GM12878 (cell line): ENCODE results near the gene CSF2. TPM values are rescaled to one million over a fixed set of nuclear protein-coding genes. Genes with fewer than 3 reads are reported as not detected.

Experiments
- ATAC-seq: fragments of 200-7000 bp; cut with Tn5 transposase; 3 replicates; pipeline ENCODE4 v1.9.1; 2020; ENCODE audit warnings: mild to moderate bottlenecking, moderate library complexity
- BruUV-seq: library from RNA; stranded (reverse); fragments of 400-500 nt; replicated peaks from 2 replicates; lab custom pipeline; 2021; lab: Mats Ljungman, UMichigan
- CTCF ChIA-PET: fragments of 300-600 bp; sonication (Branson Sonifier 250); formaldehyde crosslinking; extraction: SDS; loops from one replicate; lab custom pipeline; 2021; ENCODE audit warnings: inconsistent platforms; lab: Yijun Ruan, JAX
- POLR2A ChIA-PET: fragments of 350-600 bp; formaldehyde crosslinking; extraction: SDS; loops from one replicate; lab custom pipeline; 2021; ENCODE audit warnings: inconsistent platforms; lab: Charles Lee
- RAD21 ChIA-PET: fragments of 300-600 bp; sonication (Branson Sonifier 250); formaldehyde crosslinking; loops from one replicate; lab custom pipeline; 2023; ENCODE audit warnings: antibody characterized with exemption; ENCODE audit not compliant: unreplicated experiment; lab: Charles Lee
- SMC1A ChIA-PET: fragments of 300-600 bp; sonication (Branson Sonifier 250); formaldehyde crosslinking; loops from one replicate; lab custom pipeline; 2023; ENCODE audit not compliant: unreplicated experiment, uncharacterized antibody; lab: Charles Lee
- DNase-seq: peaks from one replicate; pipeline ENCODE4 v3.0.0-alpha.2; 2011; ENCODE audit warnings: low read depth, low spot score
- FAIRE-seq: peaks from 3 replicates; lab custom pipeline; 2011; peaks lifted over from hg19 to GRCh38; lab: Jason Lieb, UNC
- H2AFZ ChIP-seq: 2 replicates; pipeline ENCODE4 v1.6.0; 2011; ENCODE audit warnings: low read depth, low read length, control low read depth; ENCODE audit not compliant: control insufficient read depth
- H3K27ac ChIP-seq: 2 replicates; pipeline ENCODE4 v1.5.1; 2011; ENCODE audit warnings: control low read depth; ENCODE audit not compliant: control insufficient read depth, insufficient read depth
- H3K27me3 ChIP-seq, 2 experiments: replicated peaks in 1 of 2; 2 replicates each; pipeline versions ENCODE4 v1.6.0 to v1.6.1; 2011; ENCODE audit warnings: low read length in 1 of 2; ENCODE audit not compliant: control insufficient read depth in 2 of 2, insufficient read depth in 2 of 2
- H3K36me3 ChIP-seq, 2 experiments: 2 replicates each; pipeline ENCODE4 v1.5.1; 2011; ENCODE audit warnings: low read length in 1 of 2; ENCODE audit not compliant: control insufficient read depth in 2 of 2, insufficient read depth in 2 of 2
- H3K4me1 ChIP-seq: 2 replicates; pipeline ENCODE4 v1.6.1; 2011; ENCODE audit warnings: mild to moderate bottlenecking, low read length, moderate library complexity, mixed read lengths; ENCODE audit not compliant: control insufficient read depth, insufficient read depth
- H3K4me2 ChIP-seq: 2 replicates; pipeline ENCODE4 v1.6.0; 2011; ENCODE audit warnings: control low read depth; ENCODE audit not compliant: control insufficient read depth, insufficient read depth
- H3K4me3 ChIP-seq: fragments of 200-600 bp; sonication (generic); 2 replicates; pipeline ENCODE4 v1.5.1; 2016
- H3K79me2 ChIP-seq: 2 replicates; pipeline ENCODE4 v1.6.0; 2011; ENCODE audit warnings: low read length; ENCODE audit not compliant: control insufficient read depth, insufficient read depth
- H3K9ac ChIP-seq: 2 replicates; pipeline ENCODE4 v1.8.0; 2011; ENCODE audit warnings: low read length, control low read depth, mixed read lengths; ENCODE audit not compliant: control insufficient read depth, insufficient read depth
- H3K9me3 ChIP-seq: replicated peaks from 3 replicates; pipeline ENCODE4 v1.5.1; 2011; ENCODE audit warnings: mild to moderate bottlenecking, low read length; ENCODE audit not compliant: control insufficient read depth, insufficient read depth
- H4K20me1 ChIP-seq: 2 replicates; pipeline ENCODE4 v1.6.0; 2011; ENCODE audit not compliant: control insufficient read depth, insufficient read depth
- CBFB ChIP-seq: IDR thresholded peaks from 2 replicates; pipeline ENCODE4 v1.6.1; 2016; ENCODE audit warnings: antibody characterized with exemption, low read depth
- CREB1 ChIP-seq: IDR thresholded peaks from 2 replicates; pipeline ENCODE4 v1.6.1; 2012; ENCODE audit warnings: low read depth, mild to moderate bottlenecking, inconsistent platforms
- IKZF2 ChIP-seq, 2 experiments: fragments of 450-650 bp; IDR thresholded peaks; 2 replicates each; pipeline ENCODE4 v1.6.1; 2017; ENCODE audit warnings: mild to moderate bottlenecking in 2 of 2, moderate library complexity in 2 of 2
- JUNB ChIP-seq: IDR thresholded peaks from 2 replicates; pipeline ENCODE4 v1.6.1; 2016; ENCODE audit warnings: antibody characterized with exemption, mild to moderate bottlenecking
- LARP7 ChIP-seq: fragments of 450-650 bp; IDR thresholded peaks from 2 replicates; pipeline ENCODE4 v1.6.1; 2017; ENCODE audit warnings: mild to moderate bottlenecking
- NRF1 ChIP-seq: conservative IDR thresholded peaks from 2 replicates; pipeline ENCODE4 v1.6.1; 2011; ENCODE audit warnings: mild to moderate bottlenecking, low read depth, low read length, improper control_type of control experiment
- RCOR1 ChIP-seq: conservative IDR thresholded peaks from 2 replicates; pipeline ENCODE4 v1.6.1; 2012; ENCODE audit warnings: low read depth, low read length, improper control_type of control experiment
- TCF3 ChIP-seq: IDR thresholded peaks from 2 replicates; pipeline ENCODE4 v1.6.1; 2012; ENCODE audit warnings: low read depth, mild to moderate bottlenecking, low read length, borderline replicate concordance; ENCODE audit not compliant: insufficient read depth
- TCF7 ChIP-seq: IDR thresholded peaks from 2 replicates; pipeline ENCODE4 v1.6.1; 2014; ENCODE audit warnings: antibody characterized with exemption, borderline replicate concordance
- WRNIP1 ChIP-seq: IDR thresholded peaks from 2 replicates; pipeline ENCODE4 v1.6.1; 2011; ENCODE audit warnings: low read depth, low read length, improper control_type of control experiment, borderline replicate concordance
- ZBTB11 ChIP-seq: fragments of 450-650 bp; formaldehyde crosslinking; IDR thresholded peaks from 2 replicates; pipeline ENCODE4 v1.5.0; 2022; ENCODE audit warnings: mild to moderate bottlenecking, missing genetic modification characterization
- WGBS: methylation state at CpG from one replicate; pipeline ENCODE4 v1.1.6; 2016; ENCODE audit warnings: low lambda C conversion rate; ENCODE audit not compliant: insufficient replicate concordance, insufficient coverage; ENCODE audit errors: missing lambda C conversion rate; 5-methylcytosine and 5-hydroxymethylcytosine counted together
- in situ Hi-C: fragments of 300-500 bp; cut with MboI; formaldehyde crosslinking; loops from 9 replicates; pipeline ENCODE4 v1.14.3; 2018; ENCODE audit warnings: mixed read lengths
- intact Hi-C: fragments of 100-400 bp; cut with micrococcal nuclease; formaldehyde crosslinking; loops from one replicate; pipeline ENCODE4 v1.14.2; 2022; ENCODE audit not compliant: unreplicated experiment
- polyA plus RNA-seq, 11 experiments: library from polyadenylated mRNA; depleted of rRNA in 4 of 11; unstranded in 6 of 11; stranded (reverse) in 5 of 11; fragments of >200 nt; fragmentation: Nextera tagmentation in 4 of 11; fragmentation: Illumina TruSeq in 1 of 11; extraction: Ambion mirVana in 4 of 11; extraction: Trizol in 1 of 11; gene quantifications; 1 replicate in 1 of 11; 2 replicates in 10 of 11; pipeline versions ENCODE4 v1.2.1 to v1.2.3, GENCODE V29; 2011 to 2016; ENCODE audit warnings: inconsistent platforms in 2 of 11, missing spikeins in 2 of 11, low read depth in 1 of 11
- total RNA-seq, 4 experiments: library from RNA; depleted of rRNA in 3 of 4; stranded (reverse); fragments of >200 nt in 3 of 4; fragmentation: Illumina TruSeq in 1 of 4; extraction: Trizol in 1 of 4; gene quantifications; 2 replicates each; pipeline versions ENCODE4 v1.2.1 to v1.2.3, GENCODE V29; 2013 to 2021
- TF ChIP-seq, protein P1 (sequence below): fragments of 450-650 bp; IDR thresholded peaks from 2 replicates; pipeline ENCODE4 v1.6.1; 2017; ENCODE audit warnings: mild to moderate bottlenecking, moderate library complexity
- TF ChIP-seq, protein P2 (sequence below): fragments of 450-650 bp; IDR thresholded peaks from 2 replicates; pipeline ENCODE4 v1.6.1; 2017; ENCODE audit warnings: low read depth, mild to moderate bottlenecking, moderate library complexity
- TF ChIP-seq, protein P3 (sequence below), 3 experiments: IDR thresholded peaks in 2 of 3; conservative IDR thresholded peaks in 1 of 3; 2 replicates each; pipeline ENCODE4 v1.5.1; 2011; ENCODE audit warnings: low read depth in 3 of 3, low read length in 3 of 3, mild to moderate bottlenecking in 3 of 3, control low read depth in 2 of 3, moderate library complexity in 2 of 3, inconsistent platforms in 1 of 3, mixed read lengths in 1 of 3; ENCODE audit not compliant: control insufficient read depth in 2 of 3, insufficient read depth in 1 of 3; ENCODE audit errors: extremely low read depth in 1 of 3

CSF2 gene
- total and polyA plus RNA-seq, 10 of the 15 experiments (the other 5 are each of a cell fraction or from before 2014, with no cell fraction given): 0.15 to 2.0 (median 0.69) TPM; not detected in 2

DNA sequence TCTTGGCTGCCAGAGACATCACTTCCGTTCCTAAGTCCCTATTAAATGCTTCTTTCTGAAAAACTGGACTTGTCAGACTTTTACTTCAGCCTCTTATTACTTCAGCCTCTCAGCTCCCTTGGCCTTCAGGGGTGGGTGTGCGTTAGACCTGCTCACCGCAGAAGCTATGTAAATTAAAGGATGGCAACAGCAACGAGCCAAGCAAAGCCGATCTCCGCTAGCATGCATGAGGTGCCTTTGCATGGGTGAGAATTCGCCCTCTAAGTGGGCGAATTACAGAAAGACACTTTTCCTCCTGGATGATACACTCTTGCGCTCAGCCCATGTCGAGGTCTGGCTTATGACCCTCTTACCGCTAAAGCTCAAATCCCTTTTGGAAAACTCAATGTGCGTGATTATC is 24.0 kb upstream of the CSF2 start:
- H3K4me1 ChIP-seq: no peaks in the 10 kb centered on the region
- ATAC-seq: no peak
- SMC1A ChIA-PET: interaction anchor here (1.2 kb wide), 1 partner anchor 13 kb away, joined by 3 read pairs; no protein-coding TSS in a partner anchor
- H3K27me3 ChIP-seq: peaks cover 0 to 6% of the 10 kb centered on the region in 2 experiments; a peak in 3 of 4 replicates
- H3K4me2 ChIP-seq: no peak overlapping the region
- no peaks in the 10 kb centered on the region for H4K20me1 ChIP-seq
- in situ Hi-C loops (no loop called here), intact Hi-C loops (no loop called here)
- 68% methylated on average over 12 of the region's 12 CpGs for WGBS
- no peak for DNase-seq
- no peak overlapping the region for H2AFZ ChIP-seq
- H3K9me3 ChIP-seq: no peaks in the 10 kb centered on the region
- POLR2A ChIA-PET: no interaction called here
- FAIRE-seq: no peak
- H3K27ac ChIP-seq: no peak overlapping the region
- no peaks in the 10 kb centered on the region for H3K79me2 ChIP-seq
- RAD21 ChIA-PET: no interaction called here
- no peak overlapping the region for H3K9ac ChIP-seq
- H3K36me3 ChIP-seq: no peaks in the 10 kb centered on the region
- CTCF ChIA-PET: interaction anchor here (1.1 to 2.2 kb wide), 2 partner anchors 14 to 42 kb away, joined by 3 to 8 read pairs; no protein-coding TSS in a partner anchor
- no peak overlapping the region for H3K4me3 ChIP-seq
- BruUV-seq: no TSS peak
- no peak for TF ChIP-seq LARP7
- TF ChIP-seq NRF1: no peak
- TF ChIP-seq TCF3: no peak
- TF ChIP-seq, protein P1, sequence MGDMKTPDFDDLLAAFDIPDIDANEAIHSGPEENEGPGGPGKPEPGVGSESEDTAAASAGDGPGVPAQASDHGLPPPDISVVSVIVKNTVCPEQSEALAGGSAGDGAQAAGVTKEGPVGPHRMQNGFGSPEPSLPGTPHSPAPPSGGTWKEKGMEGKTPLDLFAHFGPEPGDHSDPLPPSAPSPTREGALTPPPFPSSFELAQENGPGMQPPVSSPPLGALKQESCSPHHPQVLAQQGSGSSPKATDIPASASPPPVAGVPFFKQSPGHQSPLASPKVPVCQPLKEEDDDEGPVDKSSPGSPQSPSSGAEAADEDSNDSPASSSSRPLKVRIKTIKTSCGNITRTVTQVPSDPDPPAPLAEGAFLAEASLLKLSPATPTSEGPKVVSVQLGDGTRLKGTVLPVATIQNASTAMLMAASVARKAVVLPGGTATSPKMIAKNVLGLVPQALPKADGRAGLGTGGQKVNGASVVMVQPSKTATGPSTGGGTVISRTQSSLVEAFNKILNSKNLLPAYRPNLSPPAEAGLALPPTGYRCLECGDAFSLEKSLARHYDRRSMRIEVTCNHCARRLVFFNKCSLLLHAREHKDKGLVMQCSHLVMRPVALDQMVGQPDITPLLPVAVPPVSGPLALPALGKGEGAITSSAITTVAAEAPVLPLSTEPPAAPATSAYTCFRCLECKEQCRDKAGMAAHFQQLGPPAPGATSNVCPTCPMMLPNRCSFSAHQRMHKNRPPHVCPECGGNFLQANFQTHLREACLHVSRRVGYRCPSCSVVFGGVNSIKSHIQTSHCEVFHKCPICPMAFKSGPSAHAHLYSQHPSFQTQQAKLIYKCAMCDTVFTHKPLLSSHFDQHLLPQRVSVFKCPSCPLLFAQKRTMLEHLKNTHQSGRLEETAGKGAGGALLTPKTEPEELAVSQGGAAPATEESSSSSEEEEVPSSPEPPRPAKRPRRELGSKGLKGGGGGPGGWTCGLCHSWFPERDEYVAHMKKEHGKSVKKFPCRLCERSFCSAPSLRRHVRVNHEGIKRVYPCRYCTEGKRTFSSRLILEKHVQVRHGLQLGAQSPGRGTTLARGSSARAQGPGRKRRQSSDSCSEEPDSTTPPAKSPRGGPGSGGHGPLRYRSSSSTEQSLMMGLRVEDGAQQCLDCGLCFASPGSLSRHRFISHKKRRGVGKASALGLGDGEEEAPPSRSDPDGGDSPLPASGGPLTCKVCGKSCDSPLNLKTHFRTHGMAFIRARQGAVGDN: no peak
- TF ChIP-seq ZBTB11 (CRISPR knock-in tag): no peak
- TF ChIP-seq, protein P2, sequence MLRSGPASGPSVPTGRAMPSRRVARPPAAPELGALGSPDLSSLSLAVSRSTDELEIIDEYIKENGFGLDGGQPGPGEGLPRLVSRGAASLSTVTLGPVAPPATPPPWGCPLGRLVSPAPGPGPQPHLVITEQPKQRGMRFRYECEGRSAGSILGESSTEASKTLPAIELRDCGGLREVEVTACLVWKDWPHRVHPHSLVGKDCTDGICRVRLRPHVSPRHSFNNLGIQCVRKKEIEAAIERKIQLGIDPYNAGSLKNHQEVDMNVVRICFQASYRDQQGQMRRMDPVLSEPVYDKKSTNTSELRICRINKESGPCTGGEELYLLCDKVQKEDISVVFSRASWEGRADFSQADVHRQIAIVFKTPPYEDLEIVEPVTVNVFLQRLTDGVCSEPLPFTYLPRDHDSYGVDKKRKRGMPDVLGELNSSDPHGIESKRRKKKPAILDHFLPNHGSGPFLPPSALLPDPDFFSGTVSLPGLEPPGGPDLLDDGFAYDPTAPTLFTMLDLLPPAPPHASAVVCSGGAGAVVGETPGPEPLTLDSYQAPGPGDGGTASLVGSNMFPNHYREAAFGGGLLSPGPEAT: no peak
- TF ChIP-seq JUNB: no peak
- no peak for TF ChIP-seq RCOR1
- TF ChIP-seq, protein P3, sequence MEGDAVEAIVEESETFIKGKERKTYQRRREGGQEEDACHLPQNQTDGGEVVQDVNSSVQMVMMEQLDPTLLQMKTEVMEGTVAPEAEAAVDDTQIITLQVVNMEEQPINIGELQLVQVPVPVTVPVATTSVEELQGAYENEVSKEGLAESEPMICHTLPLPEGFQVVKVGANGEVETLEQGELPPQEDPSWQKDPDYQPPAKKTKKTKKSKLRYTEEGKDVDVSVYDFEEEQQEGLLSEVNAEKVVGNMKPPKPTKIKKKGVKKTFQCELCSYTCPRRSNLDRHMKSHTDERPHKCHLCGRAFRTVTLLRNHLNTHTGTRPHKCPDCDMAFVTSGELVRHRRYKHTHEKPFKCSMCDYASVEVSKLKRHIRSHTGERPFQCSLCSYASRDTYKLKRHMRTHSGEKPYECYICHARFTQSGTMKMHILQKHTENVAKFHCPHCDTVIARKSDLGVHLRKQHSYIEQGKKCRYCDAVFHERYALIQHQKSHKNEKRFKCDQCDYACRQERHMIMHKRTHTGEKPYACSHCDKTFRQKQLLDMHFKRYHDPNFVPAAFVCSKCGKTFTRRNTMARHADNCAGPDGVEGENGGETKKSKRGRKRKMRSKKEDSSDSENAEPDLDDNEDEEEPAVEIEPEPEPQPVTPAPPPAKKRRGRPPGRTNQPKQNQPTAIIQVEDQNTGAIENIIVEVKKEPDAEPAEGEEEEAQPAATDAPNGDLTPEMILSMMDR (IDR thresholded peaks at IDR 0.05 in 2 of 3, conservative IDR thresholded peaks at IDR 0.05 in 1 of 3; ENCODE audit: control insufficient read depth in 2 of 3, extremely low read depth in 1 of 3, insufficient read depth in 1 of 3, low read depth in 3 of 3, low read length in 3 of 3): no peak
- TF ChIP-seq CBFB: no peak
- no peak for TF ChIP-seq IKZF2 (IDR thresholded peaks at IDR 0.05)
- TF ChIP-seq TCF7: no peak
- no peak for TF ChIP-seq CREB1
- TF ChIP-seq WRNIP1: no peak
